Suppressor macrophage treated with lipopolysaccharide for 4 hours (primary cell): ENCODE measurements around the gene CCDC15.

Experiments
- DNase-seq: peaks from one replicate; pipeline ENCODE4 v3.0.0-alpha.2; 2020

The CCDC15 gene

DNA sequence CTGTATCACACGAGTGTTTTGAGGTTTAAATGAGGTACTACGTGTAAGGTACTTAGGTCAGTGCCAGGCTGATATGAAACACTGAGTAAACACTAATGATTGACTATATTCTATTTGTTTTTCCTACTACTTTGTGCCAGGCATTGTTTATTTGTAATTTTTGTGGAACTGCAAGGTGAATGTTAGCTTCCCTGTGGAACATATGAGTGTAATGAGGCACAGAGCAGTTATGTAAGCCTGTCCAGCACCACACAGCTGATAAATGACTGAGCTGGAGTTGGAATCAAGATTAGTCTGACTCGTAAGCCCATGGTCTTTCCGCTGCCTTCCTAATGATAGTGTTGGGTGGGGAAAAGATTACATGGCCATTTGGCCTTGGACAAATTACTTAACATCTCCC, 115.0 kb downstream of the CCDC15 start:
- DNase-seq = peak; percentile 59

- no peak for DNase-seq
Observed at GRCh38 chr11:125069796-125070195, 115.8 kb downstream of the CCDC15 start.

DNA sequence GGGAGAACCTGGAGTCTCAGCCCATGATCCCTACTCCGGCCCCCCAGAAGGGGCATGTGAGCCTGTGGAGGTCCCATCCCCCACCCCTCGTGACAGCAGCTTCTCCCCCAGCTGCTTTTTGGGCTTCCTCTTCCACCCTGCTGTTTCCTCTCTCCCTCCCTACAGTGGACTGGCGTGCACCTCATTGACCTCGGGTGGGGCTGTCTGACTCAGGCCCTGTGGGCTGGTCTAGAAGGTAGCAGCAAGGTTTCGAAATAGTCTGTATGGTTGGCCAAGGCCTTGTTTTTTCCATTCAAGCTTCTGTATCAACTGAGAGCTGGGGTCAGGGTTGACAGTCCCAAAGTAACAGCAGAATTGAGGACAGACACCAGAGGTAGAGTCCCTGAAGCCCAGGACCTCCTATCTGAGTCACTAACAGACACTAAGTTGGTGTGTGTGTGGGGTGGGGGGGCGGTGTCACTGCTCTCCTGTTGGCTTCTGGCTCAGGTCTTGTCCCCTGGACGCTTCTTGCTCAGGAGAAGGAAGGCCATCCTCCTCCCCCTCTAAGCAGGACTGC, 116.8 kb downstream of the CCDC15 start:
- peak; percentile 89 for DNase-seq

- peak; percentile 47 for DNase-seq
Observed at GRCh38 chr11:125071435-125071834, 117.4 kb downstream of the CCDC15 start.

DNA sequence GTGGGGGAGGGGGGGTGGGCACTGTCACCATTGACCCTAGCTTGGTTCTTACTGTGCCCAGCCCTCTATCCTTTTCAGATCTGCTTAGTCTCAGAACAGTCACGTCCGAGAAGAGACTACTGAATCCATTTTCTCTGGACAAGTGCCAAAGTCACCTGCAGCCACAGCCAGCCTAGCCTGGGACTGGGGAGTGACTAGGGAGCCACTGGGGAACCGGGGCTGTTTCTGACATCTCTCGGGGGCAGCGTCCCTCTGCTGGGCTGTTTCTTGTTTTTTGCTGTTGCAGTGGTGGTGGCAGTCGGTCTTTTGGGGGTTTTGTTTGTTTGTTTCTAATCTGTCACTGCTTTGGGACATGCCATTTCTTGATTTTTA, 117.8 kb downstream of the CCDC15 start:
- no peak for DNase-seq

DNA sequence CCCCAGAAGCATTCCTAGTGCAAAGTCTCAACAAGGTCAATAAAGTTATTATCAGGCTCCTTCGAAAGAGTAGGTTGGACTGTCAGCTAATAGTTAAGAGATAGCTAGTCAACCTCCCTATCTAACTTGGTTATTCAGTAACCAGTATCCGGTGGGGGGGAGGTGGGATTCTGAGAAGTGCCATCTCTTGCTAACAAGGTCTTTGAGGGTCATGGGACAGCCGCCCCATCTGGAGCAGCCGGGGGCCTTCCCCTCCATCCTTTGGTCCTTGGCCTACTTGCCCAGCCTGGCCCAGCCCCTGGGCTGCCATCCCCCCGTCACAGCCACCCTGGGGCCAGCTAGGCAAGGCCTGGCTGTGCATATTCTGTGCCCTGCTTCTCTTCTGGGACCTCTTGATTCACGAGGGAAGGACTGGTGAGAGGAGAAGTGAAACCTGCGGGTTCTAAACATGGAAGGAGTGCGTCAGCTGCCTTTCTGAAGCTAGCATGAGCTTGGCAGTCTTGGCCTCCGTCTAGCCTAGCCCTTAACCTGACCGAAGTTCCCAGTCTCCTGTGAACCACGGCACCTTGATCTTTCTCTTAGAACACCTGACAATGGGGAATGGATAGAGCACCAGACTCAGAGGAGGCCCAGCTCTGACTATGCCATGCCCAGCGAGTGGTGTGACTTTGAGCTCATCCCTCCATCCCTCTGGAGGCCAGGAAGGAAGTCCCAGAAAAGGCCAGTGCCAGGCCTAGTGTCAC, 118.4 kb downstream of the CCDC15 start:
- peak; percentile 90 for DNase-seq

GRCh38 chr11:125072961-125073590, 119.1 kb downstream of the CCDC15 start:
- DNase-seq = no peak

DNA sequence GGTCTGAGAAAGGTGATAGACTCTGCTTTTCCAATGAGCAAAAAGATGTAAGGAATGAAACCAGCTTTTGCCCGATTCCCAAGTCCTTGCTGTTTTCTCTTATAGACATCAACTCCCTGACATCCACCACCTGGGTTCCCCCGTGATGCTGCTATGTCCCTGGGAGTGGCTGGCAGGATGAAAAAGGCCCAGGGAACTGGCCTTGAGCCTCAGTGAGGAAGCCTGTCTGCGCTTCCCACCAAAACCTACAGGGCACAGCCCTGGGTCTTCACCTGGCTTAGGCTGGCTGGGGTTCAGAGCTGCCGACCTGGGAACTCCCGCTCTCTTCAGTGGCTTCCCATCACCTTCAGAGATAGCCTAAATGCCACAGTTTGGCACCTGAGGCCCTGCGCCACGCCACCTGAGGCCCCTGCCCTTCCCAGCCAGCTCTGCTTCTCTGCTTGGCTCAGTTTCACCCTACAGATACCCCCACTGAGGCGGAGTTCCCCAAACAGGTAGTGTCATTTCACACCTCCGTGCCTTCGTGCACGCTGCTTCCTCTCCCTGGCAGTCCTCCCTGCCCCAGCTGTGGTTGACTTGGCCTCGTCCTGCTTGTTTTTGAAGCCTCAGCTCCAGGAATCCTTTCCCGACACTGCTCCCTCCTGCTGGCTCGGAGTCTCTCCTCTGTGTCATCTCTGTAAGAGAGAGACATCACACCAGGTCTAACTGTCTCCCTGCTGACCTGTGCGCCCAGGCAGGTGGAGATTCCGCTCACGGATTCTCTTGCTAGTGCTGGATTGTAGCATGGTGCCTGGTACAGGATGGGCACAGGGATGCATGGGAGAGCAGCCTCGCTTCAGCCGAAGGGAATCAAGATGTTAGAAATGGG, 119.8 kb downstream of the CCDC15 start:
- no peak for DNase-seq

DNA sequence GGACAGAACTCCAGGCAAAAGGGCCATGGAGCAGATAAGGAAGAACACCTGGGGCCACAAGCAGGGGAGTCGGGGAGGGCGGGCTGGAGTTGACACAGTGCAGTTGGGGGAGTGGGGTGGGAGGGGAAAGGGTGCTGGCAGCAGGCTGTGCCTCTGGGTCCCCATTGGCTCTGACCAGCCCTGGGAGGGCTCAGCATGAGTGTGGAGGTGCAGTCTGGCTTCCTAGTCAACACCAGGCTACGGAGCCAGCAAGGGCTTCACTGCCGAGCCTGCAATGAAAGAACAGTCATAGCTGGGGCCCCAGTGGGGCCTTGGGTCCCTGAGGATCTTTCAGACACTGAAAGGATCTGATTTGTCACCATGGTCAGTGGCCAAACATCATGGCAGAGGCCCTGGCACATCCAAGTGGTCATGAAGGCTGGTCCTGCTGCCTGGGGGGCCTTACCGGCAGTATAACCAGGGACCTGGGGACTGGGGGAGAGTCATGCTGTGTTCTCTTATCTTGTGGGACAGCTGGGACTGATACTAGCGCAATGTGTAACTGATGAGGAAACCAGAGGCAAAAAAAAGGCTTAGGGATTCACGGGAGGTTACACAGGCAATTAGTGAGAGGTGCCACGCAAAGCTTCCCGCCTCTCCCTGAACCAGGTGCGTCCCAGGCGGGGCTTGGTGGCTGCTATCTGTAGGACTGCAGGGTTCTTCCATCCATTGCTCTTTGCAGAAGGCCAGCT, 120.7 kb downstream of the CCDC15 start:
- DNase-seq = no peak

DNA sequence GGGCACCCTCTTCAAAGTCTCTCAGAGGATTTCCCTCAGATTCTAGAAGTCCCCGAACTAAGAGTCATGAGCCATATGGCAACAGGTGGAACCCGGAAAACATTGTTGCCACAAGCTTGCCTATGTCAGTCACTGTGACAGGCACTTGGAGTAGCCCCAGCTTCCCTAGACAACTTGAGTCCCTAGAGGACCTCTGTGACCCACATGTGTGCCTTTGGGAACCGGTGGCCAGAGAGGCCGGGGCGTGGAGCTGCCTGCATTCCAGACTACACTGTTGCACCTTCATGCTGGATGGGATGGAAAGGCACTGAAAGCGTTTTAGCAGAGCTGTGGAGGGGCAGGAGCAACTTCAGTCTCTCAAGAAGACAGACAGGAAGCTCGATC, 121.2 kb downstream of the CCDC15 start:
- no peak for DNase-seq

DNA sequence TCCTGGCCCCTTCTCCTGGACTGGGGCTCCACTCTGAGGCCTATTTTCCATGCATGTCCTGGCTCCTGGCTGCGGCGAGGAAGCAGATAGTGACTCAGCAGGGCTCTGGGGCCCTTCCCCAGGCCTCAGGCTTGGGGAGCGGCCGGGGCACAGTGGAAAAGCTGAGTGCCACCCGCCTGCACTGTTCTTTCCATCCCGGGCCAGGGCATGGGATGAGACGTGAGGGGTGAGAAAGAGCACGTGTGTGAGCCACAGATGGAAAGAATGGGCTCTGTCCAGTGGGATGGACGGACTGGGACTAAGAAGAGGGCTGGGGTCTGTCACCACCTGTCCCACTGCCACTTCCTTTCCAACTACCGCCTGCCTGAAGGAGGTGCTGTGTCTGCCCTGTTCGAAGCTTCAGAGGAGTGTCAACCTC, 121.9 kb downstream of the CCDC15 start:
- no peak for DNase-seq

DNA sequence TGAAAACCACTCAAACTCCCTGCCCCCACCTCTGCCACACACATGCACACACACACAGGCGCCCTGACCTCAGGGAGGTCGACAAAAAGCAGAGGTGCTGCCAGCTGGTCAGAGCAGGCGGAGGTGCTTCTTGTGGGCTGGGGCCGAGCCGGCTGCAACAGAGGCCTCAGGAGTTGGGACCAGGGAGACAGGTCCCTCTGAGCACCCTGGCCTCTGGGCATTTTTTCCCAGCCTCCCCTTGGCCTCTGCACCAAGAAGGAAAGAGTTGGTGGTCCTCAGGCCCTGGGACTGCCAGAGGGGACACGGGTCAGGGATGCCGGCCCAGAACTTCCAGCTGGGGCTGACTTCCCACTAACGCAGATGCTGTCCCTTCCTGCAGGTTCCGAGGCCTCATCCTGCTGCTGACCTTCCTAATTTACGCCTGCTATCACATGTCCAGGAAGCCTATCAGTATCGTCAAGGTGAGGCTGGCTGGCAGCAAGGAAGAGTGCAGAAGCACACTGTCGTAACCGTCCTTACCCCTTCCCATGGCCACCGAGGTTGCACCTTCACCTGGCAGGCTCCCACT, 122.5 kb downstream of the CCDC15 start:
- no peak for DNase-seq

- DNase-seq = no peak
Observed at GRCh38 chr11:125078016-125078415, 124.0 kb downstream of the CCDC15 start.

DNA sequence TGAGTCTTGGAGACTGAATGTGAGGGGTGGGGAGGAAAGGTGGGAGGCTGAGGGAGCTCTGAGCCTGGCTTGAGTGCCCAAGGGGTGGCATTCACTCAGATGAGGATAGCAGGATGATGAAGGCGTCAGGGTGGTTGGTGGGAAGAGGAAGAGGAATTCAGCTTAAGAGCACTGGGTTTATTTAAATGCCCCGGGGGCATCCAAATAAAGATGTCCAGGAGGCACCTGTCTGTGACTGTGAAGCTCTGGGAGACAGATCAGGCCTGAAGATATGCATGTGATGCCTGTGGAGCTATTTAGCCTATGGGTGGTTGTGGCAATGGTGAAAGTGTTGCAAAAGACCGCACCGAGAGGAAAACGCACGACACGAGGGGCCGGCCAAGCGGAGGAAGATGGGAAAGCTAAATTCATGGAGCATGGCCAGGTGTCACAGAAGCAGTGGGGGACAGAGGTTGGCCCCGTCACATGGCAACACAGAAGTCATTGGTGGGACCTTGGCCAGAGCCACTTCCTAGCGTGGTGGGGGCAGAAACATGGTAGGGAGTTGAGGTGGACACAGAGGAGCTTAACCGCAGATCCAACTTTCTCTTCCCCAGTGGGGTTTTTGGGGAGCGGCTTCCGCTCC, 124.6 kb downstream of the CCDC15 start:
- DNase-seq = no peak

DNA sequence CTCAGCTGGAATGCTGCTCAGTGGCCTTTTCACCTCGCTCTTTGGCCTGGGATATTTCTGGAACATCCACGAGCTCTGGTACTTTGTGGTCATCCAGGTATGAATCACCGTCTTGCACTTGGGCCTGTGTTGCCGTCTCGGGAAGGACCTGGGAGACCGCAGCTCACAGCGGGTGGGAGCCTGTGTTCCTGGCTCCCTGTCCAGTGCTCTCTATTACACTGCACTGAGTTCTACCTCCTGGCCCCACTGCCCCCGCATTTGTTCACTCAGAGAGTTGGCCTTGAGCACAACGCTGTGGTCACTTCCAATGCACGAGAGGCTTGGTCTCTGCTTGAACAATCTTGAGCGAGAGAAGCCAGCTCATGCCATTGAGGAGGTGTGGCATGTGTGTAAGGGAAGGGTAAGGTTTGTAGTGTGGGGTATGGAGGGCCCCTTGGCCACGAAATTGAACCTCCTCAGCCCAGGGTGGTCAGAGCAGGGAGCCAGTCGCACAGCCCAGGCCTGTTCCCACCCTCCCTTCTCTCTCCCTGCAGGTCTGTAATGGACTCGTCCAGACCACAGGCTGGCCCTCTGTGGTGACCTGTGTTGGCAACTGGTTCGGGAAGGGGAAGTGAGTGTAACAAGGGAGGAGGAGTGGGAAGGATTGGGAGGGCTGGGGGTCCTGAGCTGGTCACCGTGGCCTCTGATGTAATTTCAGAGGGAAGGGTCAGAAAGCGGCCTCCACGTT, 125.3 kb downstream of the CCDC15 start:
- DNase-seq = no peak

- no peak for DNase-seq
Observed at GRCh38 chr11:125079878-125080530, 126.0 kb downstream of the CCDC15 start.

GRCh38 chr11:125080531-125080911, 126.5 kb downstream of the CCDC15 start:
- no peak for DNase-seq

DNA sequence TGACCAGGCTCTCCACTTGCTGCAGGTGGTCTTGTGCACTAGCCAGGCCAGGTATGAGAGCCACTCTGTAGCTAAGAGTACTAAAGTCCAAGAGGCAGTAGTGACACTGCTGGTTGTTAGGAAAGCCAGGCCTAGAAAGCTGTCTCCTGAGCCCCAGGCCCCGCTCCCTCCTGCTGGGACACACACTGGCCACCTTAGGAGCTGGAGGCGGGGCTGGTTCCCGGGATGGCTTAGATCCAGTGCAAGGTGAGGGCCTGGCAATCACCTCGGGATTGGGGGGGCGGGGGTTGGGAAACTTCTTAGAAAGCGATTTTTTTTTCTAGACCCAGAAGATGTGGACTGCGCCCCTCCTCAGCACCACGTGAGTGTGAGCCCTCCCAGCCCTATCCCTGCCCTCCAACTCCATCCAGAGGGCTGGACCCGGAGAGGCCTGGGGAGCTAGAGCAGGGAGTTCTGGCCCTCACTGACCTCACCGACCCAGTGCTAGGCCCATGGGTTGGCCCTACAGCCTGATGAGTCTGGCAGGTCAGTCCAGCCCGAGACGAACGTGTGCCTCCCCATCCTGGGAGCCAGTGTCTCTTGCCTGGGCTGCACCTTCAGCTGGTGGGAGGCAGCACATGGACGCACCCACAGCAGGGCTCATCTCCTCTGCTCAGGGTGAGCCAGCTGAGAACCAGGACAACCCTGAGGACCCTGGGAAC, 127.2 kb downstream of the CCDC15 start:
- DNase-seq = no peak

DNA sequence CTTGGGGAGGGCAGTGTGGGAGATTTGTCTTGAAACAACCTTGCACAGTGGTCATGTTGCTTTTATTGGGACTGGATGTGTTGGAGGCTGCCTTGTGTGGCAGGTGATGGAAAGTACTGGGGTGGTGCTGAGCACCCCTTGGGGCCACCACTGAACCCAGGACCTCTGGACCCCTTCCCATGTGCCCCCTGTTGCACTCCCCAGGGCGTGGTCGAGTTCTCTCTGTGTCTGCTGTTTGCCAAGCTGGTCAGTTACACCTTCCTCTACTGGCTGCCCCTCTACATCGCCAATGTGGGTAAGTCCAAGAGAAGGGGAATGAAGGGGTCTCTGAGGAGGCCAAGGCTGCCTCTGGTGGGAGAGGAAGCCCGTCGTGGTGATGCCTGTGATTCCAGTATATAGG, 128.0 kb downstream of the CCDC15 start:
- DNase-seq = no peak
